ENCODE measurements around the gene ZFP28.

The ZFP28 gene

GRCh38 chr19:56596676-56597075 is 57.9 kb downstream of the ZFP28 start:
- DNase-seq (ENCODE audit: low spot score), result no peak

GRCh38 chr19:56597696-56598095 is 58.9 kb downstream of the ZFP28 start:
- DNase-seq (ENCODE audit: low spot score), result no peak

GRCh38 chr19:56601375-56601774 is 62.6 kb downstream of the ZFP28 start:
- no peak for DNase-seq (ENCODE audit: low spot score)

GRCh38 chr19:56603829-56604228 is 65.1 kb downstream of the ZFP28 start:
- no peak for DNase-seq (ENCODE audit: low spot score)

All from activated CD4-positive, alpha-beta T cell treated with anti-CD3 and anti-CD28 coated beads, Interleukin-2, Interleukin-4, amounts not matched to agents 100 ng/mL and 50 ng/mL, durations not matched to agents 16 hours and 8 hours (primary cell).